Stomach (tissue), 4 donors: ENCODE results near the gene CCDC192.

ENCODE experiments used
- CTCF ChIP-seq, 7 experiments: fragments of 450-650 bp in 4 of 7; fragments of 200-600 bp in 3 of 7; sonication (generic) in 3 of 7; IDR thresholded peaks; one replicate each; pipeline ENCODE4 v1.5.1; 2016 to 2019; ENCODE audit warnings: antibody characterized with exemption in 7 of 7, control low read depth in 2 of 7, mild to moderate bottlenecking in 1 of 7
- POLR2A ChIP-seq, 4 donors: fragments of 450-650 bp; IDR thresholded peaks; one replicate each; pipeline ENCODE4 v1.6.1; 2016; ENCODE audit warnings: antibody characterized with exemption in 4 of 4, control low read depth in 2 of 4, mild to moderate bottlenecking in 1 of 4, moderate library complexity in 1 of 4
- POLR2AphosphoS5 ChIP-seq, 3 donors: sonication (generic); formaldehyde crosslinking; IDR thresholded peaks; one replicate each; pipeline ENCODE4 v1.6.1; 2016; ENCODE audit warnings: antibody characterized with exemption in 3 of 3

GRCh38 chr5:127980843-127981242 is 277.7 kb downstream of the CCDC192 start:
- TF ChIP-seq CTCF (IDR thresholded peaks at IDR 0.05) (no peak), POLR2AphosphoS5 (IDR thresholded peaks at IDR 0.05) (no peak), POLR2A (IDR thresholded peaks at IDR 0.05) (no peak)
